Osteoblast (primary cell): ENCODE results near the gene FRMD5. TPM values are rescaled to one million over a fixed set of nuclear protein-coding genes. Genes with fewer than 3 reads are reported as not detected.

Experiments
- DNase-seq: peaks from one replicate; pipeline ENCODE4 v3.0.0; 2011; ENCODE audit warnings: low spot score, mixed read lengths; ENCODE audit not compliant: insufficient read length; ENCODE audit errors: missing footprints
- H2AFZ ChIP-seq: 2 replicates; pipeline ENCODE4 v1.6.0; 2011; ENCODE audit warnings: mild to moderate bottlenecking, low read length
- H3K27ac ChIP-seq: 2 replicates; pipeline ENCODE4 v1.5.1; 2011; ENCODE audit warnings: mild to moderate bottlenecking, low read depth, low read length, moderate library complexity
- H3K27me3 ChIP-seq: 2 replicates; pipeline ENCODE4 v1.6.0; 2012; ENCODE audit warnings: mild to moderate bottlenecking, control low read depth, inconsistent platforms, low read length, moderate library complexity; ENCODE audit not compliant: insufficient read depth
- H3K36me3 ChIP-seq: 2 replicates; pipeline ENCODE4 v1.5.1; 2011; ENCODE audit warnings: mild to moderate bottlenecking, low read length, control low read depth, moderate library complexity; ENCODE audit not compliant: insufficient read depth
- H3K4me1 ChIP-seq: 2 replicates; pipeline ENCODE4 v1.5.1; 2011; ENCODE audit warnings: mild to moderate bottlenecking, low read length, control low read depth, moderate library complexity; ENCODE audit not compliant: insufficient read depth
- H3K4me2 ChIP-seq: 2 replicates; pipeline ENCODE4 v1.6.0; 2011; ENCODE audit warnings: mild to moderate bottlenecking, low read length; ENCODE audit not compliant: insufficient read depth
- H3K4me3 ChIP-seq: fragments of 200-600 bp; sonication (generic); 3 replicates; pipeline ENCODE4 v1.5.1; 2012; ENCODE audit warnings: mild to moderate bottlenecking, low read length, inconsistent platforms; ENCODE audit not compliant: insufficient read depth
- H3K79me2 ChIP-seq: 2 replicates; pipeline ENCODE4 v1.6.0; 2012; ENCODE audit warnings: mild to moderate bottlenecking, low read length, control low read depth, inconsistent platforms; ENCODE audit not compliant: insufficient read depth
- H3K9me3 ChIP-seq: 2 replicates; pipeline ENCODE4 v1.5.1; 2011; ENCODE audit warnings: low read depth, low read length, control low read depth
- H4K20me1 ChIP-seq: 2 replicates; pipeline ENCODE4 v1.6.0; 2012; ENCODE audit warnings: mild to moderate bottlenecking, low read length, control low read depth; ENCODE audit not compliant: insufficient read depth
- CTCF ChIP-seq: IDR thresholded peaks from 2 replicates; pipeline ENCODE4 v1.5.1; 2011; ENCODE audit warnings: mild to moderate bottlenecking, low read depth, low read length, moderate library complexity; ENCODE audit errors: extremely low read depth
- total RNA-seq: library from RNA; depleted of rRNA; stranded (reverse); fragments of >200 nt; gene quantifications from 2 replicates; pipeline ENCODE4 v1.2.3, GENCODE V29; 2012

Gene FRMD5
- total RNA-seq, 1 donor, result 3.3 TPM

- Histone ChIP-seq H4K20me1 (no peaks in the 10 kb centered on the region), H3K27me3 (peaks cover 26% of the 10 kb centered on the region), H3K9me3 (no peaks in the 10 kb centered on the region), H3K36me3 (no peaks in the 10 kb centered on the region), H3K4me3 (peak overlapping the region; percentile 78), H2AFZ (peak overlapping the region; percentile 94), H3K79me2 (peaks cover 40% of the 10 kb centered on the region), H3K4me1 (peaks cover 18% of the 10 kb centered on the region), H3K27ac (peak overlapping the region; percentile 75), H3K4me2 (peak overlapping the region; percentile 96)
- TF ChIP-seq CTCF, result no peak
- DNase-seq, result peak; percentile 78
These were observed 534 bp downstream of the FRMD5 start for GRCh38 chr15:44194323-44195150.

GRCh38 chr15:44193651-44194322 is 1.3 kb downstream of the FRMD5 start:
- peak; percentile 77 for DNase-seq
- H2AFZ ChIP-seq, result peak overlapping the region; percentile 94
- peaks cover 47% of the 10 kb centered on the region for H3K79me2 ChIP-seq
- no peaks in the 10 kb centered on the region for H3K36me3 ChIP-seq
- peaks cover 21% of the 10 kb centered on the region for H3K27me3 ChIP-seq
- peaks cover 18% of the 10 kb centered on the region for H3K4me1 ChIP-seq
- no peaks in the 10 kb centered on the region for H4K20me1 ChIP-seq
- no peaks in the 10 kb centered on the region for H3K9me3 ChIP-seq
- peak overlapping the region; percentile 78 for H3K4me3 ChIP-seq
- no peak for TF ChIP-seq CTCF
- peak overlapping the region; percentile 75 for H3K27ac ChIP-seq
- peak overlapping the region; percentile 96 for H3K4me2 ChIP-seq

- no peak overlapping the region for H3K4me2 ChIP-seq
- no peaks in the 10 kb centered on the region for H3K9me3 ChIP-seq
- no peak overlapping the region for H3K4me3 ChIP-seq
- TF ChIP-seq CTCF, result no peak
- no peak overlapping the region for H3K27ac ChIP-seq
- H2AFZ ChIP-seq, result no peak overlapping the region
- peaks cover 24% of the 10 kb centered on the region for H3K27me3 ChIP-seq
- DNase-seq, result no peak
- no peaks in the 10 kb centered on the region for H4K20me1 ChIP-seq
- no peaks in the 10 kb centered on the region for H3K36me3 ChIP-seq
- H3K79me2 ChIP-seq, result peaks cover 80% of the 10 kb centered on the region
- peaks cover 3% of the 10 kb centered on the region for H3K4me1 ChIP-seq
These were observed 6.3 kb downstream of the FRMD5 start for GRCh38 chr15:44188795-44189194.

- H3K4me1 ChIP-seq, result no peaks in the 10 kb centered on the region
- no peak for DNase-seq
- no peaks in the 10 kb centered on the region for H3K9me3 ChIP-seq
- H3K36me3 ChIP-seq, result no peaks in the 10 kb centered on the region
- no peak overlapping the region for H3K4me3 ChIP-seq
- H3K79me2 ChIP-seq, result peaks cover 70% of the 10 kb centered on the region
- peak overlapping the region; percentile 26 for H2AFZ ChIP-seq
- no peak overlapping the region for H3K27ac ChIP-seq
- peaks cover 12% of the 10 kb centered on the region for H3K27me3 ChIP-seq
- no peaks in the 10 kb centered on the region for H4K20me1 ChIP-seq
- TF ChIP-seq CTCF, result no peak
- H3K4me2 ChIP-seq, result no peak overlapping the region
These were observed 8.4 kb downstream of the FRMD5 start for GRCh38 chr15:44186705-44187104.
